HEK293 (cell line): ENCODE results near the gene TRAPPC8.

Experiments
- ATF2 ChIP-seq: fragments of 450-650 bp; formaldehyde crosslinking; IDR thresholded peaks from 2 replicates; pipeline ENCODE4 v1.5.1; 2016; ENCODE audit warnings: missing biosample characterization, missing genetic modification characterization, low read depth
- CTCF ChIP-seq: fragments of 450-650 bp; formaldehyde crosslinking; IDR thresholded peaks from 2 replicates; pipeline ENCODE4 v1.5.1; 2016; ENCODE audit warnings: missing biosample characterization, missing genetic modification characterization
- GLIS1 ChIP-seq: fragments of 450-650 bp; formaldehyde crosslinking; IDR thresholded peaks from 2 replicates; pipeline ENCODE4 v1.5.1; 2016; ENCODE audit warnings: missing biosample characterization, missing genetic modification characterization
- MYNN ChIP-seq: fragments of 450-650 bp; formaldehyde crosslinking; IDR thresholded peaks from 2 replicates; pipeline ENCODE4 v1.5.1; 2016; ENCODE audit warnings: missing biosample characterization, missing genetic modification characterization, borderline replicate concordance
- PRDM1 ChIP-seq: fragments of 450-650 bp; formaldehyde crosslinking; IDR thresholded peaks from 2 replicates; pipeline ENCODE4; 2016; ENCODE audit warnings: missing biosample characterization, missing genetic modification characterization
- REPIN1 ChIP-seq: fragments of 450-650 bp; formaldehyde crosslinking; IDR thresholded peaks from 2 replicates; pipeline ENCODE4 v1.5.1; 2017; ENCODE audit warnings: missing biosample characterization, missing genetic modification characterization, low read depth
- REST ChIP-seq: fragments of 450-650 bp; formaldehyde crosslinking; IDR thresholded peaks from 2 replicates; pipeline ENCODE4 v1.5.1; 2016; ENCODE audit warnings: missing biosample characterization, missing genetic modification characterization
- ZNF174 ChIP-seq: fragments of 450-650 bp; formaldehyde crosslinking; IDR thresholded peaks from 2 replicates; pipeline ENCODE4 v1.5.0; 2017; ENCODE audit warnings: missing biosample characterization, mild to moderate bottlenecking, missing genetic modification characterization
- ZNF18 ChIP-seq: fragments of 450-650 bp; formaldehyde crosslinking; IDR thresholded peaks from 2 replicates; pipeline ENCODE4 v1.5.1; 2016; ENCODE audit warnings: missing biosample characterization, missing genetic modification characterization
- ZNF670 ChIP-seq: fragments of 450-650 bp; formaldehyde crosslinking; IDR thresholded peaks from 2 replicates; pipeline ENCODE4 v1.5.1; 2016; ENCODE audit warnings: missing biosample characterization, missing genetic modification characterization, low read depth

GRCh38 chr18:31877900-31878299, 65.0 kb downstream of the TRAPPC8 start:
- TF ChIP-seq ZNF174 (tag by site-specific recombination) (no peak), MYNN (tag by site-specific recombination) (no peak), GLIS1 (tag by site-specific recombination) (no peak), ATF2 (tag by site-specific recombination) (no peak), REPIN1 (tag by site-specific recombination) (no peak), CTCF (no peak), ZNF670 (no peak), ZNF18 (tag by site-specific recombination) (no peak), PRDM1 (tag by site-specific recombination) (no peak), REST (no peak)
